Measurements from ENCODE around the gene HELZ.

- no peak for TF ChIP-seq CTCF (IDR thresholded peaks at IDR 0.05)
- TF ChIP-seq POLR2AphosphoS5 (IDR thresholded peaks at IDR 0.05): no peak
These were observed 107.1 kb downstream of the HELZ start for GRCh38 chr17:67137860-67138259.
